ENCODE data around the gene PPP5C. TPM values are rescaled to one million over a fixed set of nuclear protein-coding genes. Genes with fewer than 3 reads are reported as not detected.
"Not testable (repeated sequence)": the region's sequence is repeated elsewhere in the genome, so short reads cannot be mapped to it uniquely, and the experiment has no call there.

Gene PPP5C
- total and polyA plus RNA-seq, 11 donors: 64.9 to 115 (median 77.1) TPM

DNA sequence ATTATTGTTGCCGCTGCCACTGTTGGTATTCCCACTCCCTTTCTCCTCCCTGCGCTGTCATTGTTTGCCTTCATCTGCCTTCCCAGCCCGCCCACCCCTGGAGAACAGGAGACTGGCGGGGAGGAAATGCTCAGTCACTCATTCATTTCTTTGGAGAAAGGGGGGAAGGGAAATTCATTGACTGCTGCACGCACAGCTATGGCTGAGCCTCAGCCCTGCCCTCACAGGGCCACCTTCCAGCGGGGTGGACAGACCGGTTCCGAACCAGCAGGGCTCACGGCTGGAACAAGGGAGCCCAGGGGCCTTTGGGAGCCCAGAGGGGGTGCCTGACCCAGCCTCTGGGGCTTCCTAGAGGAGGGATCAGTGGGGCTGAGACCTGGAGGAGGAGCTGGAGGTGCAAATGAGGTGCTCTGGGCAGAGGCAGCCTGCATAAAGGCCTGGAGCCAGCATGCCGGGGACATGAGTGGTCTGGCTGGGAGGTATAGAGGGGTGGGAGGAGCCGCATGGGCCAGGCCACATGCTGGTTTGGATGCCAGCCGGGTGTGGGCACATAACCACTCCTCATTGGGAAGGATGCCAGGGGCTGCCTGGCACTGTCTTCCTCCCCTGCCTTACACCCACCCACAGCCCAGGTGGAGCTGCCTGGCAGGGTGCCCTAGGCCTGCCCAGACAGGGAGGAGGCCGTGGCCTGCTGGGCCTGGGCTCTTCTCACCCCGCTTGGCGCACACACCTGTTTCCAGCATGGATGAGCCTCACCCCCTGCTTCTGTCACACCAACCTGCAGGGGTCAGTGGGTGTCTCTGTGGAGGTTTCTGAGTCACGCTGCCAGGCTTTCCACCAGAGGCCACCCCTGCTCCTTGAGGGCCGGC lies 26.8 kb downstream of the PPP5C start:
- intact Hi-C loops (cut with DNase I): loop anchor here in 2 of 10 donors (10.0 kb wide), 2 partner anchors 79 to 89 kb away; partner anchors contain the start of gene HIF3A (in 1 of the 2)
- Histone ChIP-seq H3K27me3 (no peaks in the 10 kb centered on the region), H3K4me1 (peaks cover 3 to 54% (median 38%) of the 10 kb centered on the region in 12 donors), H3K36me3 (peaks cover 0 to 38% (median 27%) of the 10 kb centered on the region in 9 donors), H3K9me3 (no peaks in the 10 kb centered on the region), H3K4me3 (no peak overlapping the region), H3K27ac (peak overlapping the region in 11 of 12 donors; percentile 44 to 75 (median 59))
- DNase-seq (peak; percentile 83 to 93 (median 88)), ATAC-seq (peak; percentile 66 to 88 (median 80))
- TF ChIP-seq, protein P1, sequence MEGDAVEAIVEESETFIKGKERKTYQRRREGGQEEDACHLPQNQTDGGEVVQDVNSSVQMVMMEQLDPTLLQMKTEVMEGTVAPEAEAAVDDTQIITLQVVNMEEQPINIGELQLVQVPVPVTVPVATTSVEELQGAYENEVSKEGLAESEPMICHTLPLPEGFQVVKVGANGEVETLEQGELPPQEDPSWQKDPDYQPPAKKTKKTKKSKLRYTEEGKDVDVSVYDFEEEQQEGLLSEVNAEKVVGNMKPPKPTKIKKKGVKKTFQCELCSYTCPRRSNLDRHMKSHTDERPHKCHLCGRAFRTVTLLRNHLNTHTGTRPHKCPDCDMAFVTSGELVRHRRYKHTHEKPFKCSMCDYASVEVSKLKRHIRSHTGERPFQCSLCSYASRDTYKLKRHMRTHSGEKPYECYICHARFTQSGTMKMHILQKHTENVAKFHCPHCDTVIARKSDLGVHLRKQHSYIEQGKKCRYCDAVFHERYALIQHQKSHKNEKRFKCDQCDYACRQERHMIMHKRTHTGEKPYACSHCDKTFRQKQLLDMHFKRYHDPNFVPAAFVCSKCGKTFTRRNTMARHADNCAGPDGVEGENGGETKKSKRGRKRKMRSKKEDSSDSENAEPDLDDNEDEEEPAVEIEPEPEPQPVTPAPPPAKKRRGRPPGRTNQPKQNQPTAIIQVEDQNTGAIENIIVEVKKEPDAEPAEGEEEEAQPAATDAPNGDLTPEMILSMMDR (IDR thresholded peaks at IDR 0.05): no peak
- no peak for TF ChIP-seq POLR2A (IDR thresholded peaks at IDR 0.05)
- WGBS, 4 donors: 46 to 56% (median 50%) methylated on average over 12 to 17 of the region's 17 CpGs

- H3K36me3 ChIP-seq: peaks cover 0 to 43% (median 33%) of the 10 kb centered on the region in 9 donors
- H3K4me3 ChIP-seq: no peak overlapping the region
- intact Hi-C loops (cut with DNase I): loop anchor here in 2 of 10 donors (10.0 kb wide), 2 partner anchors 80 to 90 kb away; partner anchors contain the start of gene HIF3A (in 1 of the 2)
- no peak for ATAC-seq
- TF ChIP-seq POLR2A (IDR thresholded peaks at IDR 0.05): no peak
- TF ChIP-seq, protein P1 (IDR thresholded peaks at IDR 0.05): no peak
- 87 to 94% (median 92%) methylated on average over 16 to 21 of the region's 21 CpGs for WGBS, 4 donors
- peak overlapping the region in 11 of 12 donors; percentile 6 to 75 (median 59) for H3K27ac ChIP-seq
- DNase-seq: no peak
- no peaks in the 10 kb centered on the region for H3K9me3 ChIP-seq
- no peaks in the 10 kb centered on the region for H3K27me3 ChIP-seq
- H3K4me1 ChIP-seq: peaks cover 3 to 64% (median 45%) of the 10 kb centered on the region in 12 donors
These were observed 27.9 kb downstream of the PPP5C start for GRCh38 chr19:46374536-46375475.

DNA sequence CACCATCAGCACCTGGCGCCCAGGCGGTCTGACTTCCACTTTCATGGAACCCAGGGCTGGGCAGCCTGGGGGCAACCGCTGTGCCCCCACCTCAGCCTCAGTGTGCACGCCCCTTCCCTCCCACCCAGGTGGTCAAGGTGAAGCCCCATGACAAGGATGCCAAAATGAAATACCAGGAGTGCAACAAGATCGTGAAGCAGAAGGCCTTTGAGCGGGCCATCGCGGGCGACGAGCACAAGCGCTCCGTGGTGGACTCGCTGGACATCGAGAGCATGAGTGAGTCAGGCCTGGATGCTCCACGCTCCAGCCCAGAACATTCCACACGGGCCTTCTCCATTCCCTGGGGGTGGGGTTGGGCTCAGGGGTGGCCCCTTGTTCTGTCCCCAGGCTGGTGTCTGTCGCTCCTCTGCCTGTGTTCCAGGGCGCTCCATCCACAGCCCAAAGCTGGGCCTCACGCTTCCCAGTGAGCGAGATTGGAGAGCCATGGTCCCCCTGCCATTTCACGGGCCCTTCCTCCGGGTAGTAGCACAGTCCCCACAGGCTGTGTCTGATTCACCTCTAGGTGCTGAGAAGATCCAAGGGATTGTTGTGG lies 28.7 kb downstream of the PPP5C start:
- Histone ChIP-seq H3K4me1 (peaks cover 3 to 70% (median 48%) of the 10 kb centered on the region in 12 donors), H3K36me3 (peaks cover 0 to 50% (median 40%) of the 10 kb centered on the region in 9 donors)
- intact Hi-C loops (cut with DNase I): loop anchor here in 2 of 10 donors (10.0 kb wide), 2 partner anchors 81 to 91 kb away; partner anchors contain the start of gene HIF3A (in 1 of the 2)
- ATAC-seq, H3K27ac ChIP-seq, DNase-seq, H3K9me3 ChIP-seq, H3K4me3 ChIP-seq, H3K27me3 ChIP-seq: not testable (repeated sequence)
- WGBS, 4 donors: 93 to 96% (median 93%) methylated on average over 16 to 22 of the region's 22 CpGs

Data from heart left ventricle (tissue), 16 donors.